GM12864 (cell line): ENCODE measurements around the gene QDPR.

Source experiments
- DNase-seq: peaks from one replicate; pipeline ENCODE4 v3.0.0-alpha.2; 2011; ENCODE audit warnings: low read depth
- H3K4me3 ChIP-seq: 2 replicates; pipeline ENCODE4 v1.5.1; 2011; ENCODE audit warnings: mild to moderate bottlenecking, low read depth, low read length, control low read depth
- CTCF ChIP-seq: IDR thresholded peaks from 2 replicates; pipeline ENCODE4 v1.5.1; 2011; ENCODE audit warnings: low read depth, mild to moderate bottlenecking, moderate library complexity, low read length, control low read depth, inconsistent platforms; ENCODE audit errors: missing control alignments

Gene QDPR

GRCh38 chr4:17480210-17480927 is 31.5 kb downstream of the QDPR start:
- no peak for DNase-seq
- no peak for TF ChIP-seq CTCF
- no peak overlapping the region for H3K4me3 ChIP-seq

GRCh38 chr4:17477774-17478472 is 34.0 kb downstream of the QDPR start:
- DNase-seq, result no peak
- TF ChIP-seq CTCF, result no peak
- no peak overlapping the region for H3K4me3 ChIP-seq

- DNase-seq, result no peak
- no peak for TF ChIP-seq CTCF
- no peak overlapping the region for H3K4me3 ChIP-seq
These were observed 35.0 kb downstream of the QDPR start for GRCh38 chr4:17476853-17477252.

- DNase-seq, result no peak
- TF ChIP-seq CTCF, result no peak
- no peak overlapping the region for H3K4me3 ChIP-seq
These were observed 36.4 kb downstream of the QDPR start for GRCh38 chr4:17475481-17475880.

GRCh38 chr4:17469931-17470674 is 41.8 kb downstream of the QDPR start:
- no peak overlapping the region for H3K4me3 ChIP-seq
- TF ChIP-seq CTCF, result no peak
- no peak for DNase-seq

- no peak overlapping the region for H3K4me3 ChIP-seq
- TF ChIP-seq CTCF, result peak; percentile 43
- no peak for DNase-seq
These were observed 43.2 kb downstream of the QDPR start for GRCh38 chr4:17468619-17469221.
